Nephron progenitor cell (in vitro differentiated cells): ENCODE measurements around the gene DBH.

Experiments used
- DNase-seq: peaks from one replicate; pipeline ENCODE4 v3.0.0; 2021
- H3K27ac Mint-ChIP-seq: 2 replicates; pipeline ENCODE4 v1.8.0; 2021; ENCODE audit warnings: mild to moderate bottlenecking, moderate library complexity, mixed read lengths
- H3K27me3 Mint-ChIP-seq: 2 replicates; pipeline ENCODE4 v1.8.0; 2021; ENCODE audit warnings: mild to moderate bottlenecking, low read depth, mixed read lengths; ENCODE audit not compliant: poor library complexity
- H3K36me3 Mint-ChIP-seq: 2 replicates; pipeline ENCODE4 v1.8.0; 2021; ENCODE audit warnings: low read depth, mixed read lengths
- H3K4me1 Mint-ChIP-seq: 2 replicates; pipeline ENCODE4 v1.8.0; 2021; ENCODE audit warnings: mixed read lengths
- H3K4me3 Mint-ChIP-seq: 2 replicates; pipeline ENCODE4 v1.8.0; 2021; ENCODE audit warnings: mild to moderate bottlenecking, moderate library complexity, mixed read lengths
- H3K9me3 Mint-ChIP-seq: 2 replicates; pipeline ENCODE4 v1.8.0; 2021; ENCODE audit warnings: mild to moderate bottlenecking, moderate library complexity, mixed read lengths
- TF ChIP-seq, protein P1 (sequence below): fragments of 200-600 bp; sonication (generic); IDR thresholded peaks from 2 replicates; pipeline ENCODE4 v1.5.0; 2021; ENCODE audit warnings: antibody characterized with exemption

DBH gene

DNA sequence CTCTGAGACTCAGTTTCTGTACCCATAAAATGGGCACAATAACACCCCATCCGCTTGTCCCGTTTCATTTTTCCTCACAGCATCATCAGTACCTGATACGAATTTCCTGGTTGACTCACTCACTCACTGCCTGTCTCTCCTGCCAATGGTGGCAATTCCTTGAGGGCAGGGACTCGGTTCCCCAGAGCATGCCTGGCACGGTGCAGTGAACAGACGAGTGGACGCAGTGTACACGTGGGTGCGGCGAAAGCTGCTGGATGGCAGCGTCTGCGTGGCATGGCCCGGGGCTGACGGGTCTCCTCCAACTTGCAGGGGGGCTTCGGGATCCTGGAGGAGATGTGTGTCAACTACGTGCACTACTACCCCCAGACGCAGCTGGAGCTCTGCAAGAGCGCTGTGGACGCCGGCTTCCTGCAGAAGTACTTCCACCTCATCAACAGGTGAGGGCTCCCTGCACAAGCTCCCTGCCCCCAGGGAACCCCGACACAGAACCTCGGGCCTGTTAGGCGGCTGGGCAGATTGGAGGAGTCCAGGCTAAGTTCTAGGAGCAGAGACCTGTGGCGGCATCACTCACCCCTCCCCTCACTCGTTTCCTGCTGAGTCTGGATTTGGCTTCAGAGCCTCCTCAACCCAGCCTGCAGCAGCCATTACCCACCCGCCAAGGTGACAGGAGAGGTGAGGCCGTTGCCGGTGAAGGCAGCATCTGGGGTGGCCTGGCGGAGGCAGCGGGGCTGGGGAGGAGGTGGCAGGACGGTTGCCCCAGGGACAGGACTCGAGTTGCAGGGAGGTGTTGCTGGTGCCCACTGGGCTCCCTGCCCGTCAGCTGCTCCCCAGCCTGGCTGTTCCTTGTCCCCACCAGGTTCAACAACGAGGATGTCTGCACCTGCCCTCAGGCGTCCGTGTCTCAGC lies 20.3 kb downstream of the DBH start:
- H3K4me1 Mint-ChIP-seq, result peaks cover 43% of the 10 kb centered on the region
- no peak for DNase-seq
- H3K27ac Mint-ChIP-seq, result no peak overlapping the region
- TF ChIP-seq, protein P1, sequence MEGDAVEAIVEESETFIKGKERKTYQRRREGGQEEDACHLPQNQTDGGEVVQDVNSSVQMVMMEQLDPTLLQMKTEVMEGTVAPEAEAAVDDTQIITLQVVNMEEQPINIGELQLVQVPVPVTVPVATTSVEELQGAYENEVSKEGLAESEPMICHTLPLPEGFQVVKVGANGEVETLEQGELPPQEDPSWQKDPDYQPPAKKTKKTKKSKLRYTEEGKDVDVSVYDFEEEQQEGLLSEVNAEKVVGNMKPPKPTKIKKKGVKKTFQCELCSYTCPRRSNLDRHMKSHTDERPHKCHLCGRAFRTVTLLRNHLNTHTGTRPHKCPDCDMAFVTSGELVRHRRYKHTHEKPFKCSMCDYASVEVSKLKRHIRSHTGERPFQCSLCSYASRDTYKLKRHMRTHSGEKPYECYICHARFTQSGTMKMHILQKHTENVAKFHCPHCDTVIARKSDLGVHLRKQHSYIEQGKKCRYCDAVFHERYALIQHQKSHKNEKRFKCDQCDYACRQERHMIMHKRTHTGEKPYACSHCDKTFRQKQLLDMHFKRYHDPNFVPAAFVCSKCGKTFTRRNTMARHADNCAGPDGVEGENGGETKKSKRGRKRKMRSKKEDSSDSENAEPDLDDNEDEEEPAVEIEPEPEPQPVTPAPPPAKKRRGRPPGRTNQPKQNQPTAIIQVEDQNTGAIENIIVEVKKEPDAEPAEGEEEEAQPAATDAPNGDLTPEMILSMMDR, result no peak
- no peaks in the 10 kb centered on the region for H3K9me3 Mint-ChIP-seq
- H3K27me3 Mint-ChIP-seq, result peaks cover 45% of the 10 kb centered on the region
- H3K4me3 Mint-ChIP-seq, result no peak overlapping the region
- no peaks in the 10 kb centered on the region for H3K36me3 Mint-ChIP-seq

DNA sequence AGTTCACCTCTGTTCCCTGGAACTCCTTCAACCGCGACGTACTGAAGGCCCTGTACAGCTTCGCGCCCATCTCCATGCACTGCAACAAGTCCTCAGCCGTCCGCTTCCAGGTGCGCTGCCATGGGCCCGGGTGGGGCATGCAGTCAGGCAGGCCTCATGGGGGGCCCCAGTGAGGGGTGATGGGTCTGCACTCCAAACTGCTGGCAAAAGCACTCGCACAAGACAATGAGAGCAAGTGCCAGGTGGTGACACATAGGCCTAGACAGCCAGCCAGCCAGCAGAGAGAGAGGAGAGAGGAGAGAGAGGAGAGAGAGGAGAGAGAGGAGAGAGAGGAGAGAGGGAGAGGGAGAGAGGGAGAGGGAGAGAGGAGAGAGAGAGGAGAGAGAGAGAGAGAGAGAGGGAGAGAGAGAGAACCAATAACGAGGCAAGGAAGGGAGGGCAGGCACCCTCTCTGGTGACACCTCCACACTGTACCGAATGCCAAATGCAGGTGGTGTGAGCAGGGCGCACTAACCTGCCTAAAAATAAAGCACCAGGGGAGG lies 21.0 kb downstream of the DBH start:
- TF ChIP-seq, protein P1, result no peak
- no peaks in the 10 kb centered on the region for H3K9me3 Mint-ChIP-seq
- no peak for DNase-seq
- peaks cover 43% of the 10 kb centered on the region for H3K4me1 Mint-ChIP-seq
- H3K4me3 Mint-ChIP-seq, result no peak overlapping the region
- peaks cover 50% of the 10 kb centered on the region for H3K27me3 Mint-ChIP-seq
- no peak overlapping the region for H3K27ac Mint-ChIP-seq
- H3K36me3 Mint-ChIP-seq, result no peaks in the 10 kb centered on the region

DNA sequence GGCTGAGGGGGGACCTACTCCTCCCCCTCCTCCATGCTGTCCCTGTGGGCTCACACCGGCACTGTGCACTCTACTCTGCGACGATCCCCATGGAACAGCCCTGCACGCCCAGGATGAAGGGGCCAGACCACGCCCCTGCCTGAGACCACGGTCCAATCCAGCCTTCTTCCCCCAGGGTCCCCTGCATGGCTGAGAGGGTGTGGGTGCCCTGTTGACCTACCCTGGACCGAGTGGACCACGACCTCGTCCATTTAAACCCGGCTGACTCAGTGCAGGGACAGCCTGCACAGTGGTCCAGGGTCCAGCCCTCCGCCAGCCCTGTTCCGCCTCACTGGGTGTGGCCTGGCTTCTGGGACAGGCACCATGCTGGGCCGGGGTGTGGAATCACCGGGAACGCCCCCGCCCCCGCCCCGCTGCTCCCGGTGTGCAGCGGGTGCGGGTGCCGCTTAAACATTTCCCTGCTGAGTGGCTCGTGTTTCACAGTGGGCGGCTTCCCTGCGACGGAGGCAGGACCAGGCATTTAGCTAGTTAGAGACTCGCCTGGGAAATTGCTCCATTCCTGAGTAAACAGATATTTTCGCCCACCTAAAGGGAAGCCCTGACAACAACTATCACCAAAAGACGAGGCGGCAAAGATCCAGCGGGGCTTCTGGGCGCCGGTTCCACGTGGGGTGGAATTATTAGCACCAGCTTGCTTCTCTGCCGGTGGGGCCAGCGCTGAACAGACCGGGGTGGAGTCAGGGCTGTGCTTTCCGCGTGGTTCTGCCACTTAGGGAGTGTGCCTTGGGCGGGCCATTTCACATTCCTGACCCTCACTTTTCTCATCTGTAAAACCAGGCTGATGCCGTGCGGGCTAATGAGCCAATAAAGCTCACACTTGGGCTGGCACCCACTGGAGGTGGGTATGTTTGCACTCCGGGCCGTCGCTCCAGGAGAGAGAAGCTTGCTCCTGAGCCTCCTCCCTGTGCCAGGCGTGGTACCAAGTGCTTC lies 22.6 kb downstream of the DBH start:
- H3K4me1 Mint-ChIP-seq, result peaks cover 43% of the 10 kb centered on the region
- TF ChIP-seq, protein P1, result no peak
- DNase-seq, result peak; percentile 74
- peaks cover 57% of the 10 kb centered on the region for H3K27me3 Mint-ChIP-seq
- no peaks in the 10 kb centered on the region for H3K9me3 Mint-ChIP-seq
- H3K27ac Mint-ChIP-seq, result no peak overlapping the region
- no peaks in the 10 kb centered on the region for H3K36me3 Mint-ChIP-seq
- H3K4me3 Mint-ChIP-seq, result peak overlapping the region; percentile 61

DNA sequence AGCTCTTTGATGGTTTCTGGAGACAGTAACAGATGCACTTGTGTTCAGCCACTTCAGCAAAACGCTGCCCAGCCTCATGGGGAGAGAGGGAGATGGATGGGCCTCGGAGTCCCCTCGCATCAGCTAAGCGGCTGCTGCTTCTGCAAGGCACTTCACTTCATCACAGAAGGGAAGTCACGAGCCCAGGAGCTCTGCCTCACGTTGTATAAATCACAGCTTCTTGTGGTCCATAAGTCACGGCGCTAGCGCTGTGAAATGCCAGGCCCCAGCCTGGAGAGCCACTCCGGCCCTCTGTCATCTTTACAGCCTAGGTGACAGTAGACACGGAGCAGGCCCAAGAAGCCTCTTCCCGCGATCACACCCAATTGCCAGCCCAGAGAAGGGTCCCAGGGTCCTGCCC lies 23.4 kb downstream of the DBH start:
- H3K36me3 Mint-ChIP-seq, result no peaks in the 10 kb centered on the region
- peaks cover 51% of the 10 kb centered on the region for H3K27me3 Mint-ChIP-seq
- peaks cover 43% of the 10 kb centered on the region for H3K4me1 Mint-ChIP-seq
- no peak for DNase-seq
- TF ChIP-seq, protein P1, result no peak
- no peaks in the 10 kb centered on the region for H3K9me3 Mint-ChIP-seq
- H3K4me3 Mint-ChIP-seq, result peak overlapping the region; percentile 61
- H3K27ac Mint-ChIP-seq, result no peak overlapping the region

DNA sequence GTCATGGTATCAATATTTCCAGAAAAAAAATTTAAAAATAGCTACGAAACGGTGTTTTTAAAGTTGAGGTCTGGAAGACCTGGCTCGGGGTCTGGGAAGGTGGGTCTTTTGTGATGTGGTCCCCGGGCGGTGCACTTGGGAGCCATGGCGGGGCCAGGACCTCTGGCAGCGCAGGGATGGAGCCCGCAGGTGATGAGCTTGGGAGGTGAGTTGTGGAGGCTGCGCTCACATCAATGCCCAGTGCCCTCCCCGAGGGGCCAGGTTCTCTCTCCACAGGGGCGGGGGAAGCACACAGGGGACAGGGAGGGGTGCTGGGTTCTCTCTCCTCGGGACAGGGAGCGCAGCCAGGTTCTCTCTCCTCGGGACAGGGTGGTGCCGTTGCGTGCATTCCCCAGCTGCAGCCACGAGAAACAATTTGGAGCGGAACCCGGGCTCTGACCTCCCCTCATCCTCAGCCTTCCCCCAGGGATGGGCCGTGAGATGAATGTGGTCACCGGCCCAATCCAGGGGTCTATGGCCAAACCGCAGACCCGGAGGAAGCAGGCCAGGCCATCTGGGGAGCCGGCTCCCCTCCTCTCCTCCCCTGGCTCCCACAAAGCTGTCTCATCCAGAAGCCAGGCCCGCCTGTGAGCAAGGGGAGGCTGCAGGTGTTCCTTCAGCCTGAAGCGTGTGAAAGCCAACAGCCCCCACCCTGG lies 25.8 kb downstream of the DBH start:
- no peak for DNase-seq
- Mint-ChIP-seq H3K27me3 (peaks cover 33% of the 10 kb centered on the region), H3K4me3 (no peak overlapping the region), H3K9me3 (no peaks in the 10 kb centered on the region), H3K36me3 (no peaks in the 10 kb centered on the region), H3K27ac (no peak overlapping the region), H3K4me1 (peaks cover 32% of the 10 kb centered on the region)
- TF ChIP-seq, protein P1, result no peak
